ENCODE measurements around the gene HSF2. TPM values are rescaled to one million over a fixed set of nuclear protein-coding genes. Genes with fewer than 3 reads are reported as not detected.

Gene HSF2
- total and polyA plus RNA-seq, 10 of the 15 experiments (the other 5 are each of a cell fraction or from before 2014, with no cell fraction given) = 9.5 to 38.3 (median 16.8) TPM

GRCh38 chr6:122385857-122386612 lies 13.4 kb upstream of the HSF2 start:
- Histone ChIP-seq H3K4me3 (no peak overlapping the region), H3K4me2 (ENCODE audit: control insufficient read depth, insufficient read depth) (no peak overlapping the region), H4K20me1 (ENCODE audit: control insufficient read depth, insufficient read depth) (no peaks in the 10 kb centered on the region), H3K27ac (ENCODE audit: control insufficient read depth, insufficient read depth) (no peak overlapping the region), H3K27me3 (replicated peaks in 1 of 2; ENCODE audit: control insufficient read depth in 2 of 2, insufficient read depth in 2 of 2, low read length in 1 of 2) (no peaks in the 10 kb centered on the region; a peak in 1 of 4 replicates), H3K36me3 (ENCODE audit: control insufficient read depth in 2 of 2, insufficient read depth in 2 of 2, low read length in 1 of 2) (no peaks in the 10 kb centered on the region), H3K9me3 (replicated peaks; ENCODE audit: control insufficient read depth, insufficient read depth, low read length) (no peaks in the 10 kb centered on the region), H2AFZ (ENCODE audit: control insufficient read depth, low read depth, low read length) (no peak overlapping the region), H3K4me1 (ENCODE audit: control insufficient read depth, insufficient read depth, low read length) (no peaks in the 10 kb centered on the region), H3K79me2 (ENCODE audit: control insufficient read depth, insufficient read depth, low read length) (no peaks in the 10 kb centered on the region), H3K9ac (ENCODE audit: control insufficient read depth, insufficient read depth, low read length) (no peak overlapping the region)
- RAD21 ChIA-PET (ENCODE audit: unreplicated experiment) = no interaction called here
- FAIRE-seq = no peak
- no peak for ATAC-seq
- 13% methylated on average over 3 of the region's 3 CpGs for WGBS (ENCODE audit: insufficient coverage, insufficient replicate concordance, low lambda C conversion rate, missing lambda C conversion rate)
- no peak for DNase-seq (ENCODE audit: low read depth, low spot score)
- in situ Hi-C loops (cut with MboI) = no loop called here
- POLR2A ChIA-PET = no interaction called here
- no TSS peak for BruUV-seq (replicated peaks)
- CTCF ChIA-PET = interaction anchor here (1.1 to 1.6 kb wide), 3 partner anchors 106 to 144 kb away, joined by 3 to 5 read pairs (median 3); no protein-coding TSS in a partner anchor
- intact Hi-C loops (cut with micrococcal nuclease; ENCODE audit: unreplicated experiment) = no loop called here
- TF ChIP-seq PBX3 (IDR thresholded peaks at IDR 0.05; ENCODE audit: insufficient replicate concordance, low read depth, low read length) (no peak), BMI1 (IDR thresholded peaks at IDR 0.05; ENCODE audit: borderline replicate concordance) (no peak), YBX1 (IDR thresholded peaks at IDR 0.05) (no peak), BCL11A (IDR thresholded peaks at IDR 0.05; ENCODE audit: low read depth, low read length) (no peak), BACH1 (IDR thresholded peaks at IDR 0.05; ENCODE audit: borderline replicate concordance) (no peak), NBN (IDR thresholded peaks at IDR 0.05) (no peak), ZSCAN29 (IDR thresholded peaks at IDR 0.05) (no peak), BCL3 (IDR thresholded peaks at IDR 0.05; ENCODE audit: borderline replicate concordance, insufficient read depth, low read depth, low read length, poor library complexity, severe bottlenecking) (no peak), WRNIP1 (IDR thresholded peaks at IDR 0.05; ENCODE audit: borderline replicate concordance, low read depth, low read length) (no peak), NR2F1 (conservative IDR thresholded peaks at IDR 0.05) (no peak), EP300 (IDR thresholded peaks at IDR 0.05; ENCODE audit: borderline replicate concordance in 1 of 2, control insufficient read depth in 1 of 2, low read depth in 2 of 2, low read length in 2 of 2) (no peak), KAT2A (conservative IDR thresholded peaks at IDR 0.05; ENCODE audit: control insufficient read depth, low read depth, low read length) (no peak), HCFC1 (IDR thresholded peaks at IDR 0.05; ENCODE audit: low read length) (no peak)
- SMC1A ChIA-PET (ENCODE audit: uncharacterized antibody, unreplicated experiment) = interaction anchor here (0.9 to 1.2 kb wide), 2 partner anchors 143 to 144 kb away, joined by 3 read pairs; no protein-coding TSS in a partner anchor
